B cell (primary cell): ENCODE measurements around the gene JAK2. TPM values are rescaled to one million over a fixed set of nuclear protein-coding genes. Genes with fewer than 3 reads are reported as not detected.

Source experiments
- ATAC-seq: fragments of 200-7000 bp; cut with Tn5 transposase; one replicate; pipeline ENCODE4 v1.10.0; 2021; ENCODE audit warnings: low read depth, mild to moderate bottlenecking, moderate number of reproducible peaks, moderate library complexity
- CTCF ChIA-PET: fragments of 350-600 bp; sonication (Branson Sonifier 250); formaldehyde crosslinking; loops from one replicate; lab custom pipeline; 2021; ENCODE audit warnings: antibody characterized with exemption, inconsistent platforms; lab: Charles Lee
- POLR2A ChIA-PET: fragments of 350-600 bp; sonication (Branson Sonifier 250); formaldehyde crosslinking; loops from one replicate; lab custom pipeline; 2021; ENCODE audit warnings: antibody characterized with exemption; lab: Charles Lee
- DNase-seq: peaks from one replicate; pipeline ENCODE4 v3.0.0; 2013
- H2AFZ ChIP-seq: 2 replicates; pipeline ENCODE4 v1.6.1; 2012; ENCODE audit warnings: mild to moderate bottlenecking, low read depth, low read length; ENCODE audit not compliant: insufficient read depth, poor library complexity, severe bottlenecking
- H3K27ac ChIP-seq, 2 donors: 1 replicate in 1 of 2; 2 replicates in 1 of 2; pipeline ENCODE4 v1.5.1; 2012 to 2013; ENCODE audit warnings: low read length in 2 of 2, mild to moderate bottlenecking in 2 of 2, moderate library complexity in 1 of 2
- H3K27me3 ChIP-seq, 4 experiments: fragments of 200-600 bp in 1 of 4; sonication (generic) in 1 of 4; replicated peaks in 1 of 4; 1 replicate in 2 of 4; 2 replicates in 2 of 4; pipeline versions ENCODE4 v1.6.1 to v1.7.0; 2013 to 2016; ENCODE audit warnings: low read length in 3 of 4, mild to moderate bottlenecking in 2 of 4, mixed read lengths in 1 of 4, moderate library complexity in 1 of 4; ENCODE audit not compliant: insufficient read depth in 4 of 4, control insufficient read depth in 3 of 4; ENCODE audit errors: control extremely low read depth in 1 of 4
- H3K36me3 ChIP-seq, 2 experiments: replicated peaks in 1 of 2; 1 replicate in 1 of 2; 2 replicates in 1 of 2; pipeline versions ENCODE4 v1.6.1 to v1.7.1; 2013; ENCODE audit warnings: low read length in 1 of 2; ENCODE audit not compliant: insufficient read depth in 2 of 2, control insufficient read depth in 1 of 2; ENCODE audit errors: control extremely low read depth in 1 of 2, extremely low read depth in 1 of 2
- H3K4me1 ChIP-seq, 2 donors: fragments of 200-600 bp in 1 of 2; sonication (generic) in 1 of 2; 1 replicate in 1 of 2; 2 replicates in 1 of 2; pipeline versions ENCODE4 v1.5.1 to v1.6.1; 2013 to 2017; ENCODE audit warnings: low read length in 2 of 2; ENCODE audit not compliant: control insufficient read depth in 2 of 2, insufficient read depth in 2 of 2
- H3K4me2 ChIP-seq: replicated peaks from 2 replicates; pipeline ENCODE3; 2012; ENCODE audit warnings: mild to moderate bottlenecking, low read depth, low read length; ENCODE audit not compliant: poor library complexity, severe bottlenecking
- H3K4me3 ChIP-seq, 5 experiments: fragments of 200-600 bp in 1 of 5; sonication (generic) in 1 of 5; 1 replicate in 3 of 5; 2 replicates in 2 of 5; pipeline versions ENCODE4 v1.5.1 to v1.7.0; 2011 to 2016; ENCODE audit warnings: low read length in 4 of 5, mild to moderate bottlenecking in 4 of 5, low read depth in 2 of 5, control low read depth in 1 of 5, moderate library complexity in 1 of 5; ENCODE audit not compliant: insufficient read depth in 1 of 5; ENCODE audit errors: control extremely low read depth in 1 of 5, extremely low read depth in 1 of 5
- H3K79me2 ChIP-seq: fragments of 200-600 bp; sonication (generic); one replicate; pipeline ENCODE4 v1.6.0; 2016; ENCODE audit warnings: low read length; ENCODE audit not compliant: control insufficient read depth, insufficient read depth
- H3K9ac ChIP-seq: fragments of 200-600 bp; sonication (generic); 2 replicates; pipeline ENCODE4 v1.6.1; 2017; ENCODE audit warnings: mild to moderate bottlenecking, low read length, moderate library complexity
- H3K9me3 ChIP-seq, 3 donors: one replicate each; pipeline versions ENCODE4 v1.6.1 to v1.7.1; 2013; ENCODE audit warnings: low read length in 2 of 3; ENCODE audit not compliant: control insufficient read depth in 2 of 3, insufficient read depth in 1 of 3; ENCODE audit errors: control extremely low read depth in 1 of 3
- H4K20me1 ChIP-seq: 2 replicates; pipeline ENCODE4 v1.6.0; 2012; ENCODE audit warnings: mild to moderate bottlenecking, low read length; ENCODE audit not compliant: insufficient read depth, control insufficient read depth, poor library complexity, severe bottlenecking
- H3K27ac Mint-ChIP-seq: one replicate; pipeline ENCODE4 v1.8.0; 2021; ENCODE audit warnings: mixed read lengths
- H3K27me3 Mint-ChIP-seq: one replicate; pipeline ENCODE4 v1.8.0; 2021; ENCODE audit warnings: mixed read lengths
- H3K4me1 Mint-ChIP-seq: one replicate; pipeline ENCODE4 v1.8.0; 2021; ENCODE audit warnings: mixed read lengths
- H3K4me3 Mint-ChIP-seq: one replicate; pipeline ENCODE4 v1.8.0; 2021; ENCODE audit warnings: mixed read lengths
- H3K9me3 Mint-ChIP-seq: one replicate; pipeline ENCODE4 v1.8.0; 2022; ENCODE audit warnings: mixed read lengths; ENCODE audit not compliant: insufficient read depth
- EZH2 ChIP-seq: IDR thresholded peaks from 2 replicates; pipeline ENCODE4 v1.6.1; 2012; ENCODE audit warnings: borderline replicate concordance, low read depth, mild to moderate bottlenecking, moderate library complexity, low read length; ENCODE audit not compliant: insufficient read depth, poor library complexity, severe bottlenecking
- WGBS: methylation state at CpG from one replicate; pipeline ENCODE4 v1.1.5; 2013; ENCODE audit warnings: missing lambda C conversion rate; ENCODE audit not compliant: insufficient coverage; 5-methylcytosine and 5-hydroxymethylcytosine counted together
- intact Hi-C: fragments of 100-400 bp; cut with micrococcal nuclease; formaldehyde crosslinking; loops from one replicate; pipeline ENCODE4 v1.10.0; 2022
- polyA minus RNA-seq: library from RNA; depleted of rRNA, polyadenylated mRNA; stranded (reverse); fragments of >200 nt; gene quantifications from 2 replicates; pipeline ENCODE4 v1.2.3, GENCODE V29; 2012
- polyA plus RNA-seq: library from polyadenylated mRNA; depleted of rRNA; stranded (reverse); fragments of >200 nt; gene quantifications from 2 replicates; pipeline ENCODE4 v1.2.3, GENCODE V29; 2012
- total RNA-seq, 2 donors: library from RNA; stranded (reverse); fragments of 120-200 nt in 1 of 2; gene quantifications; 1 replicate in 1 of 2; 2 replicates in 1 of 2; pipeline versions ENCODE4 v1.2.3 to v1.2.4, GENCODE V29; 2013 to 2022
- TF ChIP-seq, protein P1 (sequence below): fragments of 200-600 bp; IDR thresholded peaks from one replicate; pipeline ENCODE4 v1.8.0; 2022; ENCODE audit warnings: antibody characterized with exemption, mild to moderate bottlenecking

JAK2 gene
- total RNA-seq (24.6 and 26.4 TPM in 2 replicates), polyA plus RNA-seq (8.0 and 10.8 TPM in 2 replicates), polyA minus RNA-seq (9.7 and 13.3 TPM in 2 replicates)
- 27.2 TPM for total RNA-seq (2013)

DNA sequence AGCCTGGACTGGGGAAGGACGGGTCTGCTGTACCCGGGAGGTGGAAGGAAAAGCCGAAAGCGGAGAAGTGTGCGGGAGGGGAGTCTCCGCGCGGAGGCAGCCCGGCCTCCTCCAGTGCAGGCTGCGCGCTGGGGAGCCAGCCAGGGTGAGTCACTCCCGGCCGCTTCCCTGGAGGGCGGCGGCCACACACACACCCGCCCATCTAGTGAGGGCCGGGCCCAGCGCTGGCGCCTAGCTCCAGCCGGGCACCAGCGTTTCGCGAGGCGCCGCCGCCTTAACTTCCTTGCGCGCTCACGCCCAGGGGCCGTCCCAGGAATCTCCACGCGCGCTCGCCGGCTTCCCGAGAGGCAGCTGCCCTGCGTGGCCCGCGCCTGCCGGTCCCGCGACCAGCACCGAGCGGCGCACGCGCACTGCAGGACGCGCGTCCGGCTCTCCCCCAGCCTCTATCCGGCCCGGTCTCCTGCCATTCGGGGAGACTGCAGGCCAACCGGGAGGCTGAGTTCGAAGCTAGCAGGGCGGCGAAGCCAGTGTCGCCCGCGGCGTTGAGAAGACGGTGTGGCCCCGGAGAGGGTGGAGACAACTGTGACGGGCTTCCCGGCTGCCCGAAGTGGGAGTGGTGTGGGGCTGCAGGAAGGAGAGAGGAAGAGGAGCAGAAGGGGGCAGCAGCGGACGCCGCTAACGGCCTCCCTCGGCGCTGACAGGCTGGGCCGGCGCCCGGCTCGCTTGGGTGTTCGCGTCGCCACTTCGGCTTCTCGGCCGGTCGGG, at the start of gene JAK2:
JAK2 (plus strand) TSS at position 652 of the 765 bp plus-strand sequence. CDS start 36,716 bp downstream, outside the sequence.
- POLR2A ChIA-PET: interaction anchor here (0.6 to 1.6 kb wide), 3 partner anchors 13 to 226 kb away, joined by 3 to 9 read pairs (median 4); partner anchors contain the start of gene RCL1
- no peak for TF ChIP-seq EZH2
- TF ChIP-seq, protein P1, sequence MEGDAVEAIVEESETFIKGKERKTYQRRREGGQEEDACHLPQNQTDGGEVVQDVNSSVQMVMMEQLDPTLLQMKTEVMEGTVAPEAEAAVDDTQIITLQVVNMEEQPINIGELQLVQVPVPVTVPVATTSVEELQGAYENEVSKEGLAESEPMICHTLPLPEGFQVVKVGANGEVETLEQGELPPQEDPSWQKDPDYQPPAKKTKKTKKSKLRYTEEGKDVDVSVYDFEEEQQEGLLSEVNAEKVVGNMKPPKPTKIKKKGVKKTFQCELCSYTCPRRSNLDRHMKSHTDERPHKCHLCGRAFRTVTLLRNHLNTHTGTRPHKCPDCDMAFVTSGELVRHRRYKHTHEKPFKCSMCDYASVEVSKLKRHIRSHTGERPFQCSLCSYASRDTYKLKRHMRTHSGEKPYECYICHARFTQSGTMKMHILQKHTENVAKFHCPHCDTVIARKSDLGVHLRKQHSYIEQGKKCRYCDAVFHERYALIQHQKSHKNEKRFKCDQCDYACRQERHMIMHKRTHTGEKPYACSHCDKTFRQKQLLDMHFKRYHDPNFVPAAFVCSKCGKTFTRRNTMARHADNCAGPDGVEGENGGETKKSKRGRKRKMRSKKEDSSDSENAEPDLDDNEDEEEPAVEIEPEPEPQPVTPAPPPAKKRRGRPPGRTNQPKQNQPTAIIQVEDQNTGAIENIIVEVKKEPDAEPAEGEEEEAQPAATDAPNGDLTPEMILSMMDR: peak; percentile 25
- Mint-ChIP-seq H3K9me3 (no peaks in the 10 kb centered on the region), H3K4me1 (peaks cover 38% of the 10 kb centered on the region), H3K27ac (peak within 1 kb of the TSS; percentile 97), H3K4me3 (peak within 1 kb of the TSS; percentile 94), H3K27me3 (no peaks in the 10 kb centered on the region)
- H4K20me1 ChIP-seq: peaks cover 30% of the 10 kb centered on the region
- H3K79me2 ChIP-seq: peaks cover 42% of the 10 kb centered on the region
- no peaks in the 10 kb centered on the region for H3K36me3 ChIP-seq
- H3K27me3 ChIP-seq: no peaks in the 10 kb centered on the region
- peaks cover 32 to 34% of the 10 kb centered on the region in 2 donors for H3K4me1 ChIP-seq
- peak within 1 kb of the TSS; percentile 83 for H3K4me2 ChIP-seq
- intact Hi-C loops: loop anchor here (1.0 to 10.0 kb wide), 13 partner anchors 14 to 1430 kb away; partner anchors contain the start of genes AK3, CDC37L1, PLPP6 and RCL1
- peak within 1 kb of the TSS; percentile 67 to 80 for H3K27ac ChIP-seq
- WGBS: under 1% methylated on average over 84 of the region's 84 CpGs
- peak; percentile 76 for ATAC-seq
- H3K9ac ChIP-seq: peak within 1 kb of the TSS; percentile 74
- peak within 1 kb of the TSS; percentile 93 for H2AFZ ChIP-seq
- peak; percentile 89 for DNase-seq
- H3K4me3 ChIP-seq: peak within 1 kb of the TSS; percentile 67 to 88 (median 80)
- no peaks in the 10 kb centered on the region for H3K9me3 ChIP-seq
- CTCF ChIA-PET: interaction anchor here (0.6 to 7.0 kb wide), 10 partner anchors 45 to 616 kb away, joined by 3 to 164 read pairs (median 6); partner anchors contain the start of gene RCL1
